Upper lobe of left lung (tissue), 6 donors: ENCODE data around the gene HMGXB3. TPM values are rescaled to one million over a fixed set of nuclear protein-coding genes. Genes with fewer than 3 reads are reported as not detected.

ENCODE experiments used
- ATAC-seq, 2 donors: fragments of 200-7000 bp; cut with Tn5 transposase; one replicate each; pipeline ENCODE4 v1.9.1; 2022; ENCODE audit warnings: mild to moderate bottlenecking in 2 of 2, moderate library complexity in 2 of 2; ENCODE audit not compliant: low FRiP score in 2 of 2
- DNase-seq, 2 donors: peaks; one replicate each; pipeline ENCODE4 v3.0.0-alpha.2; 2019 to 2020
- H3K27ac ChIP-seq, 4 donors: fragments of 200-600 bp; sonication (generic); one replicate each; pipeline ENCODE4 v1.5.1; 2016 to 2019
- H3K27me3 ChIP-seq, 4 donors: fragments of 200-600 bp; sonication (generic); one replicate each; pipeline ENCODE4 v1.5.1; 2017 to 2019
- H3K36me3 ChIP-seq, 4 donors: fragments of 200-600 bp; sonication (generic); one replicate each; pipeline ENCODE4 v1.5.1; 2016 to 2019
- H3K4me1 ChIP-seq, 4 donors: fragments of 200-600 bp; sonication (generic); one replicate each; pipeline ENCODE4 v1.5.1; 2018 to 2019
- H3K4me3 ChIP-seq, 4 donors: fragments of 200-600 bp; sonication (generic); one replicate each; pipeline ENCODE4 v1.5.1; 2017 to 2019; ENCODE audit warnings: mild to moderate bottlenecking in 2 of 4, moderate library complexity in 1 of 4
- H3K9me3 ChIP-seq, 4 donors: fragments of 200-600 bp; sonication (generic); one replicate each; pipeline ENCODE4 v1.5.1; 2018 to 2019
- EP300 ChIP-seq, 4 donors: sonication (generic); formaldehyde crosslinking; IDR thresholded peaks; one replicate each; pipeline ENCODE4 v1.5.1; 2017; ENCODE audit warnings: antibody characterized with exemption in 4 of 4, control low read depth in 2 of 4
- POLR2A ChIP-seq, 4 donors: fragments of 450-650 bp; IDR thresholded peaks; one replicate each; pipeline ENCODE4 v1.5.1; 2016 to 2017; ENCODE audit warnings: antibody characterized with exemption in 4 of 4, mild to moderate bottlenecking in 2 of 4
- POLR2AphosphoS5 ChIP-seq, 2 donors: sonication (generic); formaldehyde crosslinking; IDR thresholded peaks; one replicate each; pipeline ENCODE4 v1.5.1; 2017; ENCODE audit warnings: antibody characterized with exemption in 2 of 2
- WGBS, 2 donors: methylation state at CpG; one replicate each; pipeline ENCODE4 v1.1.5; 2017 to 2018; 5-methylcytosine and 5-hydroxymethylcytosine counted together
- total RNA-seq, 6 donors: library from RNA; depleted of rRNA in 4 of 6; stranded (reverse); fragments of >200 nt in 4 of 6; gene quantifications; one replicate each; pipeline versions ENCODE4 v1.1.0 to v1.2.1, GENCODE V29; 2016 to 2021
- TF ChIP-seq, protein P1 (sequence below), 6 experiments: fragments of 450-650 bp in 4 of 6; fragments of 200-600 bp in 2 of 6; sonication (generic) in 2 of 6; IDR thresholded peaks; one replicate each; pipeline ENCODE4 v1.5.1; 2016 to 2019; ENCODE audit warnings: antibody characterized with exemption in 6 of 6
- donor health status: DM: no; HTN: no; CAD: no; lungs with moderate emphysema.
- donor health status: DM: no; HTN: yes; CAD: no; lungs with severe emphysema.

Gene HMGXB3
- total RNA-seq, 6 donors from 2014 or later: 29.6 to 71.2 (median 41.0) TPM

DNA sequence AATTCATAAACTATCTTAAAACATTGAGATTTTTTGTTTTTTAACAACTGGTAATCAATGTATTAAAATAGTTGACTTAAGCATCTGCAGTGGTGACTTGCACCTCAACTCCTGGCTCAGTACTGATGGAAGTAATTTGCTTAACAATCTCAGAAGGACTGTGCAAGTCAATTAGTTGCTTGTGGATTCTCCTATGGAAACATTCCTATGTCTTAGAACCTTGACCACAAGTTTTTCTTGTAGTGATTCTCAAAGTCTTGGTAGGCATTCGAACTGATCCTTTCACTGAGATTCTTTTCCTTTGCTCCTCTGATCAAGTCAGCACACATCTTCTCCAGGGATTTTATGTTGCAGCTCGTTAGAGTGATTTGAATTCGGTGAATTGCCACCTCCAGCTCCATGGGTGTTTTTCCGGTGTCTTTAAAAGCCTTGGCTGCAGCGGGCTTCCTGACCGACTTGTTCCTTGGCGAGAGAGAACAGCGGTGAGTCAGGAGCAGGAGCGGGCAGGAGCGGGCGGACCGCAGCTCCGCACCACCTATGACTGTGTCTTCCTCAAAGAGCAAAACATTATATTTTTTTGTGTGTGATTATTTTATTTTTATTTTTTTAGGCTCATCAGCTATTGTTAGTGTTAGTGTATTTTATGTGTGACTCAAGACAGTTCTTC lies 21.1 kb downstream of the HMGXB3 start:
- Histone ChIP-seq H3K4me1 (peaks cover 10 to 27% (median 14%) of the 10 kb centered on the region in 4 donors), H3K27me3 (no peaks in the 10 kb centered on the region), H3K27ac (peak overlapping the region; percentile 8 to 68 (median 34)), H3K4me3 (no peak overlapping the region), H3K36me3 (peaks cover 29 to 96% (median 62%) of the 10 kb centered on the region in 4 donors), H3K9me3 (no peaks in the 10 kb centered on the region)
- DNase-seq (peak in 1 of 2 donors; percentile 61), ATAC-seq (no peak)
- whole genome bisulfite sequencing, 2 donors: 74 to 77% methylated on average over 13 of the region's 13 CpGs
- TF ChIP-seq POLR2A (IDR thresholded peaks at IDR 0.05) (no peak), POLR2AphosphoS5 (IDR thresholded peaks at IDR 0.05) (no peak), EP300 (IDR thresholded peaks at IDR 0.05) (no peak)
- TF ChIP-seq, protein P1, sequence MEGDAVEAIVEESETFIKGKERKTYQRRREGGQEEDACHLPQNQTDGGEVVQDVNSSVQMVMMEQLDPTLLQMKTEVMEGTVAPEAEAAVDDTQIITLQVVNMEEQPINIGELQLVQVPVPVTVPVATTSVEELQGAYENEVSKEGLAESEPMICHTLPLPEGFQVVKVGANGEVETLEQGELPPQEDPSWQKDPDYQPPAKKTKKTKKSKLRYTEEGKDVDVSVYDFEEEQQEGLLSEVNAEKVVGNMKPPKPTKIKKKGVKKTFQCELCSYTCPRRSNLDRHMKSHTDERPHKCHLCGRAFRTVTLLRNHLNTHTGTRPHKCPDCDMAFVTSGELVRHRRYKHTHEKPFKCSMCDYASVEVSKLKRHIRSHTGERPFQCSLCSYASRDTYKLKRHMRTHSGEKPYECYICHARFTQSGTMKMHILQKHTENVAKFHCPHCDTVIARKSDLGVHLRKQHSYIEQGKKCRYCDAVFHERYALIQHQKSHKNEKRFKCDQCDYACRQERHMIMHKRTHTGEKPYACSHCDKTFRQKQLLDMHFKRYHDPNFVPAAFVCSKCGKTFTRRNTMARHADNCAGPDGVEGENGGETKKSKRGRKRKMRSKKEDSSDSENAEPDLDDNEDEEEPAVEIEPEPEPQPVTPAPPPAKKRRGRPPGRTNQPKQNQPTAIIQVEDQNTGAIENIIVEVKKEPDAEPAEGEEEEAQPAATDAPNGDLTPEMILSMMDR (IDR thresholded peaks at IDR 0.05): no peak

DNA sequence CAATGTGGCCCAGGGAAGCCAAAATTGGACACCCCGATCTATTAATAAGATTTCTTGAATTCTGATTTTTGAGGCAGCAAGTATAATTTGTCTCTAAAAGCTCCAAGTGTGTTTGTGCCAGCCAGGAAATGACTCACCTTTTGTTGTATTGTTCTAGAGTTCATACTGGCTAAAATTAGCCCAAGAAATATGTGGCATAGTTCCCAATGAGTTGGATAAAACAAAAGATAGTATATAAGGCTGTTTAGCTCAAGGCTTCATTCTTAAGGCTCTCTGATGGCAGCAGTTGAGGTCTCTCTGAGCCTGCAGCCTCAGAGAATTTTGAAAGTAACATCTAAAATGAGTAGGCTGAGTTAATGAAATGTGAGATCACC lies 21.6 kb downstream of the HMGXB3 start:
- peak in 1 of 4 donors; percentile 17 for TF ChIP-seq EP300 (IDR thresholded peaks at IDR 0.05)
- no peak for TF ChIP-seq POLR2A (IDR thresholded peaks at IDR 0.05)
- TF ChIP-seq, protein P1 (IDR thresholded peaks at IDR 0.05): no peak
- no peak for TF ChIP-seq POLR2AphosphoS5 (IDR thresholded peaks at IDR 0.05)
- Histone ChIP-seq H3K4me1 (peaks cover 10 to 27% (median 14%) of the 10 kb centered on the region in 4 donors), H3K9me3 (no peaks in the 10 kb centered on the region), H3K27ac (peak overlapping the region in 3 of 4 donors; percentile 27 to 68 (median 42)), H3K4me3 (no peak overlapping the region), H3K27me3 (no peaks in the 10 kb centered on the region), H3K36me3 (peaks cover 29 to 96% (median 66%) of the 10 kb centered on the region in 4 donors)
- DNase-seq (no peak), ATAC-seq (no peak)
- 58 to 80% methylated on average over 1 of the region's 1 CpG for WGBS, 2 donors

DNA sequence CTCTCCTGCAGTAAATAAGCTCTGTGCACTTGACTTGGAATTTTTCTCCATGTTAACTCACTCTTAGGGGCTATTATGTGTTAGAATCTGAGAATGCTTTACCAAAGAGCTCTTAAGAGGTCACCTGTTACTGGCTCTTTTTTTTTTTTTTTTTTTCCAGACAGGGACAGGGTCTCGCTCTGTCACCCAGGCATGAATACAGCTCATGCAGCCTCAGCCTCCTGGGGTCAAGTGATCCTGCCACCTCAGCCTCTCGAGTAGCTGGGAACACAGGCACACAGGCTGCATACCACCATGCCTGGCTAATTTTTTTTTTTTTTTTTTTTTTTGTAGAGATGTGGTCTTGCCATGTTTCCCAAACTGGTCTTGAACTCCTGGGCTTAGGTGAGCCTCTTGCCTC lies 22.1 kb downstream of the HMGXB3 start:
- H3K36me3 ChIP-seq: peaks cover 34 to 98% (median 69%) of the 10 kb centered on the region in 4 donors
- no peaks in the 10 kb centered on the region for H3K27me3 ChIP-seq
- peaks cover 10 to 27% (median 14%) of the 10 kb centered on the region in 4 donors for H3K4me1 ChIP-seq
- WGBS, 2 donors: 77 to 81% methylated on average over 2 of the region's 2 CpGs
- ATAC-seq: no peak
- no peaks in the 10 kb centered on the region for H3K9me3 ChIP-seq
- no peak for DNase-seq
- H3K4me3 ChIP-seq: no peak overlapping the region
- no peak for TF ChIP-seq POLR2AphosphoS5 (IDR thresholded peaks at IDR 0.05)
- TF ChIP-seq EP300 (IDR thresholded peaks at IDR 0.05): no peak
- TF ChIP-seq, protein P1 (IDR thresholded peaks at IDR 0.05): no peak
- TF ChIP-seq POLR2A (IDR thresholded peaks at IDR 0.05): no peak
- H3K27ac ChIP-seq: peak overlapping the region in 3 of 4 donors; percentile 42 to 68 (median 51)

DNA sequence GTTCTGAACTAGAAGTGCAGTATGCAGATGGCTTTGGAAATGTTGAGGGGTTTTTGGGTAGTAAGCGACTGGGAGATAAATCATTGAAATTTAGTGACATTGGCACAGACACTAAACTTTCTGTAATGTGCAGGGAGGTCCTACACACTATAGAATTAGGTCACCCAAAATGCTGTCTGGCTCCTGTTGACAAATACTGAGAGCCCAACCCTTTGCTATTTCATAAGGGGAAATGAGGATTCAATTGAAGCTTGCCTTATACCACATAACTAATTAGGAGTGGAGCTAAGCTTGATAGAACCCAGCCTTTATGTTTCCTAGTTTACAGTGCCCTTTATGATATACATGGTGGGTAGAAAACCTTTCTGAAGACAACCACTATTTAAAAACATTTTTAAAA lies 22.6 kb downstream of the HMGXB3 start:
- Histone ChIP-seq H3K4me1 (peaks cover 10 to 27% (median 14%) of the 10 kb centered on the region in 4 donors), H3K27me3 (no peaks in the 10 kb centered on the region), H3K9me3 (no peaks in the 10 kb centered on the region), H3K36me3 (peaks cover 36 to 98% (median 71%) of the 10 kb centered on the region in 4 donors), H3K27ac (peak overlapping the region in 3 of 4 donors; percentile 2 to 68 (median 51)), H3K4me3 (no peak overlapping the region)
- DNase-seq: no peak
- ATAC-seq: no peak
- WGBS, 2 donors: 100% methylated on average over 1 of the region's 1 CpG
- TF ChIP-seq EP300 (IDR thresholded peaks at IDR 0.05) (no peak), POLR2AphosphoS5 (IDR thresholded peaks at IDR 0.05) (no peak), POLR2A (IDR thresholded peaks at IDR 0.05) (no peak)
- TF ChIP-seq, protein P1 (IDR thresholded peaks at IDR 0.05): no peak
